Mammary epithelial cell (primary cell): ENCODE results near the gene FLAD1.

Experiments
- EZH2 ChIP-seq: IDR thresholded peaks from 2 replicates; pipeline ENCODE4 v1.6.1; 2012; ENCODE audit warnings: low read length, inconsistent platforms, borderline replicate concordance
- TF ChIP-seq, protein P1 (sequence below), 2 donors: IDR thresholded peaks in 1 of 2; conservative IDR thresholded peaks in 1 of 2; 2 replicates each; pipeline ENCODE4 v1.5.1; 2011 to 2012; ENCODE audit warnings: inconsistent platforms in 2 of 2, low read length in 2 of 2, mild to moderate bottlenecking in 2 of 2, control low read depth in 1 of 2, low read depth in 1 of 2; ENCODE audit not compliant: insufficient read depth in 1 of 2; ENCODE audit errors: extremely low read depth in 1 of 2

GRCh38 chr1:154945160-154945961 lies 37.8 kb upstream of the FLAD1 start:
- TF ChIP-seq, protein P1, sequence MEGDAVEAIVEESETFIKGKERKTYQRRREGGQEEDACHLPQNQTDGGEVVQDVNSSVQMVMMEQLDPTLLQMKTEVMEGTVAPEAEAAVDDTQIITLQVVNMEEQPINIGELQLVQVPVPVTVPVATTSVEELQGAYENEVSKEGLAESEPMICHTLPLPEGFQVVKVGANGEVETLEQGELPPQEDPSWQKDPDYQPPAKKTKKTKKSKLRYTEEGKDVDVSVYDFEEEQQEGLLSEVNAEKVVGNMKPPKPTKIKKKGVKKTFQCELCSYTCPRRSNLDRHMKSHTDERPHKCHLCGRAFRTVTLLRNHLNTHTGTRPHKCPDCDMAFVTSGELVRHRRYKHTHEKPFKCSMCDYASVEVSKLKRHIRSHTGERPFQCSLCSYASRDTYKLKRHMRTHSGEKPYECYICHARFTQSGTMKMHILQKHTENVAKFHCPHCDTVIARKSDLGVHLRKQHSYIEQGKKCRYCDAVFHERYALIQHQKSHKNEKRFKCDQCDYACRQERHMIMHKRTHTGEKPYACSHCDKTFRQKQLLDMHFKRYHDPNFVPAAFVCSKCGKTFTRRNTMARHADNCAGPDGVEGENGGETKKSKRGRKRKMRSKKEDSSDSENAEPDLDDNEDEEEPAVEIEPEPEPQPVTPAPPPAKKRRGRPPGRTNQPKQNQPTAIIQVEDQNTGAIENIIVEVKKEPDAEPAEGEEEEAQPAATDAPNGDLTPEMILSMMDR (conservative IDR thresholded peaks at IDR 0.05 in 1 of 2, IDR thresholded peaks at IDR 0.05 in 1 of 2; ENCODE audit: extremely low read depth in 1 of 2, insufficient read depth in 1 of 2, low read depth in 1 of 2, low read length in 2 of 2): no peak
- TF ChIP-seq EZH2: no peak
